ENCODE measurements around the gene LRRC10.

The LRRC10 gene

DNA sequence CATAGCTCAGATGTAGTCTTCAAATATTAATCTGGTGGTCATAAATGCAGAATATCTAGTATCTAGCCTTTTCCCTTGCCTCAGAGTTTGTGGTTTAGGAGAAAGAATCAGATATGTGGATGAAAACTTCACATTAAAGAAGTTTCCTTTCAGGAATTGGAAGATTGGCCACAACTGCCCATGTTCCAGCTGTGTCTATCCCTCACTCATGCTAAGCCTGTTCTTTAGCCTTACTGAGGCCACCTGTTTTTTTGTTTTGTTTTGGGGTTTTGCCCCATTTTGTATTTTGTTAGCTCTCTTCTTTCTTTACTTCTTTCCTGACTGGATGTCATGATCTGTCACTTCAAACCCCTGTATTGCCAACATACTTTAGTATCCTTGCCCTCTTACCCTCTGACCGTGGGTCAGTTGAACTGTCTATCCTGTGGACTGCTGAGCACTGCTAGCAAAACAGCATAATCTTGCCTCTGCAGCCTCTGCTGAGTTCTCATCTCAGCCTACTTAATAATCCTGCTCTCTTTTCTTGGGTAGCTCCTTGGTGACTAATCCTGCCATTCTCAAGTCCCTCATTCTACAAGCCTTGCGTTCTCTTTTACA is 47.4 kb downstream of the LRRC10 start:
- H3K27ac Mint-ChIP-seq = no peak overlapping the region
- peaks cover 9% of the 10 kb centered on the region for H3K36me3 Mint-ChIP-seq
- no peaks in the 10 kb centered on the region for H3K4me1 Mint-ChIP-seq
- no peaks in the 10 kb centered on the region for H3K9me3 Mint-ChIP-seq
- DNase-seq (ENCODE audit: low spot score in 2 of 2) (no peak), ATAC-seq (no peak)
- no peak overlapping the region for H3K4me3 Mint-ChIP-seq

Data from stimulated activated effector memory CD8-positive, alpha-beta T cell treated with anti-CD3 and anti-CD28 coated beads, Interleukin-12 subunit alpha, Interleukin-12 subunit beta, amount 100 ng/mL, for 72 hours (primary cell).